K562 (cell line): ENCODE results near the gene TBXAS1. TPM values are rescaled to one million over a fixed set of nuclear protein-coding genes. Genes with fewer than 3 reads are reported as not detected.

Source experiments
- CSDE1 ChIP-seq, 2 experiments: fragments of 450-650 bp; IDR thresholded peaks; 2 replicates each; pipeline ENCODE4 v1.6.1; 2016; ENCODE audit warnings: mild to moderate bottlenecking in 1 of 2
- DDX20 ChIP-seq: fragments of 450-650 bp; IDR thresholded peaks from 2 replicates; pipeline ENCODE4 v1.6.1; 2016; ENCODE audit warnings: missing genetic modification characterization, low read depth, mild to moderate bottlenecking, missing compliant biosample characterization, moderate library complexity
- E2F8 ChIP-seq: fragments of 450-650 bp; IDR thresholded peaks from 2 replicates; pipeline ENCODE4 v1.7.1; 2018; ENCODE audit warnings: mild to moderate bottlenecking, low read depth; ENCODE audit not compliant: partially characterized antibody
- ETV6 ChIP-seq, 3 experiments: fragments of 150-350 bp in 1 of 3; sonication (generic) in 1 of 3; formaldehyde crosslinking in 1 of 3; IDR thresholded peaks; 2 replicates each; pipeline versions ENCODE4 v1.6.1 to v1.8.0; 2014 to 2022; ENCODE audit warnings: borderline replicate concordance in 2 of 3, low read depth in 2 of 3, antibody characterized with exemption in 1 of 3, low read length in 1 of 3, mild to moderate bottlenecking in 1 of 3, missing genetic modification reagents in 1 of 3
- MBD1 ChIP-seq: fragments of 250-450 bp; sonication (Bioruptor Pico); IDR thresholded peaks from 2 replicates; pipeline ENCODE4 v1.8.0; 2022; ENCODE audit warnings: inconsistent platforms
- RBBP5 ChIP-seq: fragments of 200-600 bp; sonication (generic); IDR thresholded peaks from 2 replicates; pipeline ENCODE4 v1.6.1; 2012; ENCODE audit warnings: borderline replicate concordance, mild to moderate bottlenecking, low read length, control low read depth, inconsistent platforms; ENCODE audit not compliant: insufficient read depth, poor library complexity, severe bottlenecking
- TAF7 ChIP-seq: fragments of 450-650 bp; IDR thresholded peaks from 2 replicates; pipeline ENCODE4 v1.6.1; 2016; ENCODE audit warnings: missing genetic modification characterization, missing compliant biosample characterization
- polyA plus RNA-seq, 8 experiments: library from polyadenylated mRNA; depleted of rRNA in 4 of 8; stranded (reverse) in 5 of 8; unstranded in 3 of 8; fragments of >200 nt; fragmentation: Nextera tagmentation in 2 of 8; fragmentation: Illumina TruSeq in 1 of 8; extraction: Ambion mirVana in 2 of 8; extraction: Trizol in 1 of 8; gene quantifications; 2 replicates each; pipeline versions ENCODE4 v1.2.1 to v1.2.3, GENCODE V29; 2011 to 2014; ENCODE audit warnings: inconsistent platforms in 1 of 8, missing spikeins in 1 of 8
- total RNA-seq, 7 experiments: library from RNA; depleted of rRNA in 6 of 7; stranded (reverse); fragments of >200 nt in 6 of 7; fragmentation: Illumina TruSeq in 2 of 7; extraction: Trizol in 2 of 7; gene quantifications; 2 replicates each; pipeline versions ENCODE4 v1.2.1 to v1.2.3, GENCODE V29; 2011 to 2021; ENCODE audit warnings: low replicate concordance in 1 of 7
- TF ChIP-seq, protein P1 (sequence below), 2 experiments: fragments of 450-650 bp; formaldehyde crosslinking in 1 of 2; IDR thresholded peaks; 2 replicates each; pipeline versions ENCODE4 v1.4.0 to v1.6.1; 2014 to 2020; ENCODE audit warnings: mild to moderate bottlenecking in 2 of 2, borderline replicate concordance in 1 of 2, low read depth in 1 of 2
- TF ChIP-seq, protein P2 (sequence below), 2 experiments: IDR thresholded peaks; 2 replicates each; pipeline ENCODE4 v1.6.1; 2011; ENCODE audit warnings: borderline replicate concordance in 1 of 2, control low read depth in 1 of 2, low read depth in 1 of 2, low read length in 1 of 2, mild to moderate bottlenecking in 1 of 2, mixed read lengths in 1 of 2, moderate library complexity in 1 of 2; ENCODE audit not compliant: insufficient read depth in 1 of 2, insufficient read length in 1 of 2, poor library complexity in 1 of 2, severe bottlenecking in 1 of 2; ENCODE audit errors: extremely low read depth in 1 of 2

The TBXAS1 gene
- total and polyA plus RNA-seq, 9 of the 15 experiments (the other 6 are each of a cell fraction or from before 2014, with no cell fraction given) = 1.1 to 8.3 (median 1.9) TPM

DNA sequence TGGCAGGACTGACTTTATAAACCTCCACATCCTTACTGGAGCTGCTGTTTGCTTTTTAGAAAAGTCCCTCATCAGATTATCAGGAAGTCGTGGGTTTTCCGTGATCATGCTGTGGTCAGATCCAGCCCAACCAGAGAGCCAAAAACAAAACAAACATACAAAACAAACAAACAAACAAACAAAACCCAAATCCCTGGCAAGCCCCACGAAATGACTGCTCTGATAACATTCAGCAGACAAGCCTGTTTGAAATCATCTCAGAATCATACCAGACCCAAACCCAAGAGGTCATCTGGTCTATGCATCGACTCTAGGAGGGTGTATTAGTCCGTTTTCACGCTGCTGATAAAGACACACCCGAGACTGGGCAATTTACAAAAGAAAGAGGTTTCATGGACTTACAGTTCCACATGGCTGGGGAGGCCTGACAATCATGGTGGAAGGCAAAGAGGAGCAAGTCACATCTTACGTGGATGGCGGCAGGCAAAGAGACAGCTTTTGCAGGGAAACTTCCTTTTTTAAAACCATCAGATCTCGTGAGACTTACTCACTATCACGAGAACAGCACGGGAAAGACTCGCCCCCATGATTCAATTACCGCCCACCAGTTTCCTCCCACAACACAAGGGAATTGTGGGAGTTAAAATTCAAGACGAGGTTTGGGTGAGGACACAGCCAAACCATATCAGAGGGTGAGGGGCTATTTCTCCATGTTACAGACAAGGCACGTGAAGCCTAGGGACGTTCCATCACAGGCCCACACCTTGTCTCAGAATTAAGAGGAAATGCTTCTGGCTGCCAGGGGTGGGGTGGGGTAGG lies 148.0 kb downstream of the TBXAS1 start (continued):
- TF ChIP-seq CSDE1 (IDR thresholded peaks at IDR 0.05) (peak; percentile 19 to 52; a peak in 1 of 4 replicates), MBD1 (0 out of 2 replicates have a peak, but pooled peaks have one; percentile 65), RBBP5 (no peak), ETV6 (IDR thresholded peaks at IDR 0.05; ENCODE audit: borderline replicate concordance in 1 of 2, low read depth in 2 of 2, low read length in 1 of 2) (no peak; a peak in 1 of 4 replicates), ETV6 (CRISPR knock-in tag; IDR thresholded peaks at IDR 0.05; ENCODE audit: borderline replicate concordance) (0 out of 2 replicates have a peak, but pooled peaks have one; percentile 52), DDX20 (tag) (no peak), E2F8 (peak; percentile 54), TAF7 (tag) (peak; percentile 94)
- TF ChIP-seq, protein P1, sequence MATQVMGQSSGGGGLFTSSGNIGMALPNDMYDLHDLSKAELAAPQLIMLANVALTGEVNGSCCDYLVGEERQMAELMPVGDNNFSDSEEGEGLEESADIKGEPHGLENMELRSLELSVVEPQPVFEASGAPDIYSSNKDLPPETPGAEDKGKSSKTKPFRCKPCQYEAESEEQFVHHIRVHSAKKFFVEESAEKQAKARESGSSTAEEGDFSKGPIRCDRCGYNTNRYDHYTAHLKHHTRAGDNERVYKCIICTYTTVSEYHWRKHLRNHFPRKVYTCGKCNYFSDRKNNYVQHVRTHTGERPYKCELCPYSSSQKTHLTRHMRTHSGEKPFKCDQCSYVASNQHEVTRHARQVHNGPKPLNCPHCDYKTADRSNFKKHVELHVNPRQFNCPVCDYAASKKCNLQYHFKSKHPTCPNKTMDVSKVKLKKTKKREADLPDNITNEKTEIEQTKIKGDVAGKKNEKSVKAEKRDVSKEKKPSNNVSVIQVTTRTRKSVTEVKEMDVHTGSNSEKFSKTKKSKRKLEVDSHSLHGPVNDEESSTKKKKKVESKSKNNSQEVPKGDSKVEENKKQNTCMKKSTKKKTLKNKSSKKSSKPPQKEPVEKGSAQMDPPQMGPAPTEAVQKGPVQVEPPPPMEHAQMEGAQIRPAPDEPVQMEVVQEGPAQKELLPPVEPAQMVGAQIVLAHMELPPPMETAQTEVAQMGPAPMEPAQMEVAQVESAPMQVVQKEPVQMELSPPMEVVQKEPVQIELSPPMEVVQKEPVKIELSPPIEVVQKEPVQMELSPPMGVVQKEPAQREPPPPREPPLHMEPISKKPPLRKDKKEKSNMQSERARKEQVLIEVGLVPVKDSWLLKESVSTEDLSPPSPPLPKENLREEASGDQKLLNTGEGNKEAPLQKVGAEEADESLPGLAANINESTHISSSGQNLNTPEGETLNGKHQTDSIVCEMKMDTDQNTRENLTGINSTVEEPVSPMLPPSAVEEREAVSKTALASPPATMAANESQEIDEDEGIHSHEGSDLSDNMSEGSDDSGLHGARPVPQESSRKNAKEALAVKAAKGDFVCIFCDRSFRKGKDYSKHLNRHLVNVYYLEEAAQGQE (IDR thresholded peaks at IDR 0.05; ENCODE audit: borderline replicate concordance) = no peak
- TF ChIP-seq, protein P1 (CRISPR knock-in tag; IDR thresholded peaks at IDR 0.05; ENCODE audit: low read depth) = 0 out of 2 replicates have a peak, but pooled peaks have one; percentile 47
- TF ChIP-seq, protein P2, sequence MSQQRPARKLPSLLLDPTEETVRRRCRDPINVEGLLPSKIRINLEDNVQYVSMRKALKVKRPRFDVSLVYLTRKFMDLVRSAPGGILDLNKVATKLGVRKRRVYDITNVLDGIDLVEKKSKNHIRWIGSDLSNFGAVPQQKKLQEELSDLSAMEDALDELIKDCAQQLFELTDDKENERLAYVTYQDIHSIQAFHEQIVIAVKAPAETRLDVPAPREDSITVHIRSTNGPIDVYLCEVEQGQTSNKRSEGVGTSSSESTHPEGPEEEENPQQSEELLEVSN (IDR thresholded peaks at IDR 0.05; ENCODE audit: borderline replicate concordance in 1 of 2, extremely low read depth in 1 of 2, insufficient read depth in 1 of 2, insufficient read length in 1 of 2, low read depth in 1 of 2, low read length in 1 of 2, poor library complexity in 1 of 2, severe bottlenecking in 1 of 2) = no peak
